Spleen (tissue), 11 donors: ENCODE results near the gene UFSP2. TPM values are rescaled to one million over a fixed set of nuclear protein-coding genes. Genes with fewer than 3 reads are reported as not detected.

Experiments
- DNase-seq: peaks from one replicate; pipeline ENCODE4 v3.0.0-alpha.2; 2020
- H3K27ac ChIP-seq, 8 donors: fragments of 200-600 bp; sonication (generic) in 7 of 8; 1 replicate in 4 of 8; 2 replicates in 4 of 8; pipeline versions ENCODE4 v1.5.0 to v1.8.0; 2016 to 2021; ENCODE audit warnings: inconsistent platforms in 4 of 8, mild to moderate bottlenecking in 4 of 8, moderate library complexity in 1 of 8
- H3K27me3 ChIP-seq, 7 donors: fragments of 200-600 bp; sonication (generic) in 6 of 7; replicated peaks in 1 of 7; 1 replicate in 4 of 7; 2 replicates in 3 of 7; pipeline versions ENCODE4 v1.5.0 to v1.8.0; 2016 to 2021; ENCODE audit warnings: inconsistent platforms in 3 of 7, mild to moderate bottlenecking in 1 of 7
- H3K36me3 ChIP-seq, 6 donors: fragments of 200-600 bp; sonication (generic) in 5 of 6; 1 replicate in 4 of 6; 2 replicates in 2 of 6; pipeline versions ENCODE4 v1.5.0 to v1.8.0; 2016 to 2021; ENCODE audit warnings: inconsistent platforms in 2 of 6
- H3K4me1 ChIP-seq, 6 donors: fragments of 200-600 bp; sonication (generic) in 5 of 6; 1 replicate in 3 of 6; 2 replicates in 3 of 6; pipeline versions ENCODE4 v1.5.0 to v1.8.0; 2016 to 2021; ENCODE audit warnings: inconsistent platforms in 3 of 6
- H3K4me3 ChIP-seq, 8 donors: fragments of 200-600 bp; sonication (generic) in 7 of 8; 1 replicate in 4 of 8; 2 replicates in 4 of 8; pipeline versions ENCODE4 v1.5.0 to v1.8.0; 2016 to 2021; ENCODE audit warnings: inconsistent platforms in 4 of 8, mild to moderate bottlenecking in 4 of 8, moderate library complexity in 2 of 8
- H3K9me3 ChIP-seq, 8 donors: fragments of 200-600 bp; sonication (generic) in 7 of 8; 1 replicate in 4 of 8; 2 replicates in 4 of 8; pipeline versions ENCODE4 v1.5.0 to v1.8.0; 2016 to 2021; ENCODE audit warnings: inconsistent platforms in 4 of 8
- CTCF ChIP-seq, 11 experiments: fragments of 200-600 bp in 7 of 11; fragments of 450-650 bp in 4 of 11; sonication (generic) in 4 of 11; IDR thresholded peaks in 8 of 11; conservative IDR thresholded peaks in 3 of 11; 1 replicate in 7 of 11; 2 replicates in 4 of 11; pipeline versions ENCODE4 v1.4.0 to v1.8.0; 2016 to 2021; ENCODE audit warnings: antibody characterized with exemption in 11 of 11, inconsistent platforms in 4 of 11, mild to moderate bottlenecking in 1 of 11
- POLR2A ChIP-seq, 3 donors: fragments of 450-650 bp; IDR thresholded peaks; one replicate each; pipeline ENCODE4 v1.5.1; 2017; ENCODE audit warnings: antibody characterized with exemption in 3 of 3, mild to moderate bottlenecking in 1 of 3
- POLR2AphosphoS5 ChIP-seq, 3 donors: sonication (generic); formaldehyde crosslinking; IDR thresholded peaks; one replicate each; pipeline ENCODE4 v1.5.1; 2017; ENCODE audit warnings: antibody characterized with exemption in 3 of 3
- WGBS, 5 donors: extraction: QIAGEN DNeasy Blood & Tissue Kit in 3 of 5; methylation state at CpG; one replicate each; pipeline versions ENCODE4 v1.1.5 to v1.1.7; 2013 to 2018; 5-methylcytosine and 5-hydroxymethylcytosine counted together
- intact Hi-C: fragments of 100-400 bp; cut with DNase I; formaldehyde crosslinking; loops from one replicate; pipeline ENCODE4 v1.15.0; 2023; ENCODE audit warnings: low total_unique reads
- polyA plus RNA-seq, 3 donors: library from polyadenylated mRNA; stranded (reverse); fragments of 200-250 nt; gene quantifications; one replicate each; pipeline ENCODE4 v1.2.1, GENCODE V29; 2013
- total RNA-seq, 7 donors: library from RNA; depleted of rRNA in 3 of 7; stranded (reverse); fragments of >200 nt in 3 of 7; fragmentation: NEBNext Ultra II Directional in 4 of 7; extraction: Animal tissue kit (Norgen Biotek cat#: 25700) in 4 of 7; gene quantifications; one replicate each; pipeline versions ENCODE4 v1.1.0 to v1.2.1, GENCODE V29; 2016 to 2021
- donor health status: healthy with polysubstance abuse.
- donor health status: DM: no; HTN: no; CAD: no; lungs with moderate emphysema.
- donor health status: DM: no; HTN: no; CAD: no.
- donor health status: Bipolar disorder and iron deficiency.
- donor health status: healthy.
- donor health status: DM: no; HTN: no; CAD: no.
- donor health status: DM: yes; HTN: yes; CAD: no.

The UFSP2 gene
- total and polyA plus RNA-seq, 10 donors: 11.0 to 44.1 (median 25.0) TPM

- intact Hi-C loops: no loop called here
- no peaks in the 10 kb centered on the region for H3K4me1 ChIP-seq
- peaks cover 0 to 9% (median 0%) of the 10 kb centered on the region in 7 donors for H3K27me3 ChIP-seq
- no peaks in the 10 kb centered on the region for H3K36me3 ChIP-seq
- DNase-seq: no peak
- no peak for TF ChIP-seq POLR2AphosphoS5 (IDR thresholded peaks at IDR 0.05)
- TF ChIP-seq CTCF (IDR thresholded peaks at IDR 0.05 in 8 of 11, conservative IDR thresholded peaks at IDR 0.05 in 3 of 11): no peak
- TF ChIP-seq POLR2A (IDR thresholded peaks at IDR 0.05): no peak
- no peak overlapping the region for H3K27ac ChIP-seq
- no peak overlapping the region for H3K4me3 ChIP-seq
- H3K9me3 ChIP-seq: no peaks in the 10 kb centered on the region
Measured at GRCh38 chr4:185437809-185438208, 12.0 kb upstream of the UFSP2 start.

GRCh38 chr4:185435466-185435865 lies 9.7 kb upstream of the UFSP2 start:
- H3K4me1 ChIP-seq: no peaks in the 10 kb centered on the region
- no peak overlapping the region for H3K27ac ChIP-seq
- no peaks in the 10 kb centered on the region for H3K36me3 ChIP-seq
- H3K4me3 ChIP-seq: no peak overlapping the region
- no peak for DNase-seq
- intact Hi-C loops: no loop called here
- peaks cover 0 to 6% (median 0%) of the 10 kb centered on the region in 7 donors for H3K27me3 ChIP-seq
- no peaks in the 10 kb centered on the region for H3K9me3 ChIP-seq
- TF ChIP-seq POLR2A (IDR thresholded peaks at IDR 0.05) (no peak), POLR2AphosphoS5 (IDR thresholded peaks at IDR 0.05) (no peak), CTCF (IDR thresholded peaks at IDR 0.05 in 8 of 11, conservative IDR thresholded peaks at IDR 0.05 in 3 of 11) (no peak)

GRCh38 chr4:185429660-185430059 lies 3.9 kb upstream of the UFSP2 start:
- H3K4me3 ChIP-seq: no peak overlapping the region
- no peak for TF ChIP-seq CTCF (IDR thresholded peaks at IDR 0.05 in 8 of 11, conservative IDR thresholded peaks at IDR 0.05 in 3 of 11)
- TF ChIP-seq POLR2AphosphoS5 (IDR thresholded peaks at IDR 0.05): no peak
- no peak for TF ChIP-seq POLR2A (IDR thresholded peaks at IDR 0.05)
- WGBS, 5 donors: 50 to 78% (median 58%) methylated on average over 5 of the region's 5 CpGs
- intact Hi-C loops: no loop called here
- H3K36me3 ChIP-seq: no peaks in the 10 kb centered on the region
- no peak overlapping the region for H3K27ac ChIP-seq
- peaks cover 0 to 5% (median 0%) of the 10 kb centered on the region in 7 donors for H3K27me3 ChIP-seq
- peaks cover 4 to 12% (median 10%) of the 10 kb centered on the region in 6 donors for H3K4me1 ChIP-seq
- H3K9me3 ChIP-seq: no peaks in the 10 kb centered on the region
- DNase-seq: no peak

GRCh38 chr4:185426960-185427688 lies 1.4 kb upstream of the UFSP2 start:
- Histone ChIP-seq H3K4me1 (peaks cover 13 to 37% (median 22%) of the 10 kb centered on the region in 6 donors), H3K9me3 (no peaks in the 10 kb centered on the region), H3K27ac (no peak overlapping the region), H3K27me3 (no peaks in the 10 kb centered on the region), H3K4me3 (no peak overlapping the region), H3K36me3 (peaks cover 0 to 3% (median 1%) of the 10 kb centered on the region in 6 donors)
- WGBS, 5 donors: 87 to 91% (median 89%) methylated on average over 22 of the region's 22 CpGs
- DNase-seq: no peak
- intact Hi-C loops: no loop called here
- TF ChIP-seq POLR2AphosphoS5 (IDR thresholded peaks at IDR 0.05): no peak
- no peak for TF ChIP-seq CTCF (IDR thresholded peaks at IDR 0.05 in 8 of 11, conservative IDR thresholded peaks at IDR 0.05 in 3 of 11)
- TF ChIP-seq POLR2A (IDR thresholded peaks at IDR 0.05): no peak
